GM21737 (cell line): ENCODE data around the gene DLGAP4.

ENCODE experiments used
- ATAC-seq: cut with Tn5 transposase; IDR thresholded peaks from one replicate; pipeline ENCODE4 v1.9.1; 2021; ENCODE audit warnings: mild to moderate bottlenecking, moderate library complexity; ENCODE audit not compliant: unreplicated experiment

Gene DLGAP4

GRCh38 chr20:36525620-36526365, 219.7 kb downstream of the DLGAP4 start:
- no peak for ATAC-seq

GRCh38 chr20:36526521-36527011, 220.4 kb downstream of the DLGAP4 start:
- ATAC-seq = no peak

GRCh38 chr20:36527331-36528125, 221.4 kb downstream of the DLGAP4 start:
- ATAC-seq = no peak

GRCh38 chr20:36528176-36528874, 222.2 kb downstream of the DLGAP4 start:
- ATAC-seq = no peak

GRCh38 chr20:36528875-36529417, 222.8 kb downstream of the DLGAP4 start:
- ATAC-seq = no peak

GRCh38 chr20:36532388-36532787, 226.2 kb downstream of the DLGAP4 start:
- no peak for ATAC-seq

GRCh38 chr20:36532822-36533221, 226.7 kb downstream of the DLGAP4 start:
- no peak for ATAC-seq

- ATAC-seq = no peak
Observed at GRCh38 chr20:36538026-36538722, 232.0 kb downstream of the DLGAP4 start.

GRCh38 chr20:36540551-36541211, 234.5 kb downstream of the DLGAP4 start:
- no peak for ATAC-seq

- no peak for ATAC-seq
Observed at GRCh38 chr20:36541227-36541767, 235.2 kb downstream of the DLGAP4 start, which contains the start of gene MYL9. Gene MYL9 (plus strand): TSS chr20:36541519. CDS start chr20:36544885, 3,366 bp downstream.

GRCh38 chr20:36541768-36542488, 235.8 kb downstream of the DLGAP4 start:
- ATAC-seq = no peak

- ATAC-seq = no peak
Observed at GRCh38 chr20:36542516-36543183, 236.5 kb downstream of the DLGAP4 start.

- ATAC-seq = no peak
Observed at GRCh38 chr20:36543184-36544133, 237.3 kb downstream of the DLGAP4 start.

- ATAC-seq = no peak
Observed at GRCh38 chr20:36544134-36545018, 238.2 kb downstream of the DLGAP4 start.

GRCh38 chr20:36546111-36546736, 240.1 kb downstream of the DLGAP4 start:
- ATAC-seq = no peak
